GM12892 (cell line): ENCODE results near the gene ACTBL2.

ENCODE experiments used
- POLR2A ChIP-seq: IDR thresholded peaks from 2 replicates; pipeline ENCODE4 v1.6.1; 2011; ENCODE audit warnings: low read depth, low read length, control low read depth
- POLR2AphosphoS5 ChIP-seq: IDR thresholded peaks from 2 replicates; pipeline ENCODE4 v1.6.1; 2011; ENCODE audit warnings: low read depth, low read length, control low read depth

- TF ChIP-seq POLR2AphosphoS5 (no peak), POLR2A (no peak)
Observed at GRCh38 chr5:57491369-57491965, 8.9 kb upstream of the ACTBL2 start.
